Heart left ventricle (tissue), 16 donors: ENCODE data around the gene ALCAM. TPM values are rescaled to one million over a fixed set of nuclear protein-coding genes. Genes with fewer than 3 reads are reported as not detected.

Source experiments
- ATAC-seq, 4 donors: fragments of 200-7000 bp; cut with Tn5 transposase; one replicate each; pipeline ENCODE4 v1.9.1; 2020 to 2022; ENCODE audit warnings: moderate library complexity in 4 of 4, mild to moderate bottlenecking in 3 of 4, moderate number of reproducible peaks in 1 of 4
- DNase-seq, 5 donors: peaks; one replicate each; pipeline ENCODE4 v3.0.0-alpha.2; 2020
- H3K27ac ChIP-seq, 12 donors: fragments of 200-600 bp; sonication (generic) in 4 of 12; one replicate each; pipeline versions ENCODE4 v1.5.0 to v1.8.0; 2016 to 2022; ENCODE audit warnings: mild to moderate bottlenecking in 2 of 12
- H3K27me3 ChIP-seq, 9 donors: fragments of 200-600 bp; sonication (generic) in 2 of 9; one replicate each; pipeline versions ENCODE4 v1.5.1 to v1.8.0; 2016 to 2022; ENCODE audit warnings: mild to moderate bottlenecking in 3 of 9
- H3K36me3 ChIP-seq, 9 donors: fragments of 200-600 bp; sonication (generic) in 2 of 9; one replicate each; pipeline versions ENCODE4 v1.5.0 to v1.8.0; 2018 to 2022; ENCODE audit warnings: mild to moderate bottlenecking in 2 of 9
- H3K4me1 ChIP-seq, 12 donors: fragments of 200-600 bp; sonication (generic) in 4 of 12; one replicate each; pipeline versions ENCODE4 v1.5.0 to v1.8.0; 2016 to 2022; ENCODE audit warnings: mild to moderate bottlenecking in 3 of 12
- H3K4me3 ChIP-seq, 12 donors: fragments of 200-600 bp; sonication (generic) in 4 of 12; one replicate each; pipeline versions ENCODE4 v1.5.0 to v1.8.0; 2017 to 2022; ENCODE audit warnings: mild to moderate bottlenecking in 9 of 12, moderate library complexity in 4 of 12
- H3K9me3 ChIP-seq, 12 donors: fragments of 200-600 bp; sonication (generic) in 4 of 12; one replicate each; pipeline versions ENCODE4 v1.5.0 to v1.8.0; 2016 to 2022; ENCODE audit warnings: mild to moderate bottlenecking in 1 of 12
- CTCF ChIP-seq, 12 donors: fragments of 200-600 bp; sonication (generic) in 4 of 12; IDR thresholded peaks; one replicate each; pipeline versions ENCODE4 v1.5.0 to v1.8.0; 2018 to 2022; ENCODE audit warnings: antibody characterized with exemption in 12 of 12, mild to moderate bottlenecking in 5 of 12
- POLR2A ChIP-seq, 2 donors: fragments of 450-650 bp; IDR thresholded peaks; one replicate each; pipeline ENCODE4 v1.6.1; 2017; ENCODE audit warnings: antibody characterized with exemption in 2 of 2, mild to moderate bottlenecking in 2 of 2, moderate library complexity in 2 of 2
- WGBS, 4 donors: extraction: QIAGEN DNeasy Blood & Tissue Kit in 2 of 4; methylation state at CpG; one replicate each; pipeline versions ENCODE4 v1.1.5 to v1.1.7; 2013 to 2018; 5-methylcytosine and 5-hydroxymethylcytosine counted together
- intact Hi-C, 10 donors: fragments of 100-400 bp; cut with DNase I; formaldehyde crosslinking; loops; one replicate each; pipeline versions ENCODE4 v1.11.1 to v1.14.2; 2022
- polyA plus RNA-seq, 2 donors: library from polyadenylated mRNA; stranded (reverse); fragments of 200-250 nt; gene quantifications; one replicate each; pipeline ENCODE4 v1.2.3, GENCODE V29; 2013
- total RNA-seq, 9 donors: library from RNA; depleted of rRNA in 2 of 9; stranded (reverse); fragments of >200 nt in 2 of 9; fragmentation: NEBNext Ultra II Directional in 3 of 9; extraction: Animal tissue kit (Norgen Biotek cat#: 25700) in 3 of 9; gene quantifications; one replicate each; pipeline versions ENCODE4 v1.1.0 to v1.2.4, GENCODE V29; 2016 to 2023
- donor health status: ischemic (EF 13 %, LVEDD 7.1; RV severe dilation, severe dysfunction).
- donor health status: healthy with polysubstance abuse.
- donor health status: DM: no; HTN: yes; CAD: no.
- donor health status: DM: no; HTN: no; CAD: no.
- donor health status: ischemic (EF 25% LVEDD 6.9; RV normal size, moderate dysfunction).
- donor health status: ischemic (EF 25% LVEDD 5.7; RV mildly dilated, moderate dysfunction).
- donor health status: healthy.
- donor health status: DM: yes; HTN: yes; CAD: no.
- donor health status: ischemic (EF 35%, LVEDD 5.7; RV mildly dilated, moderate dysfunction).
- donor health status: nonischemic (EF 11% LVEDD 7.7; RV severe dilation, severe dysfunction).
- donor health status: DM: yes; HTN: yes; CAD: no.
- donor health status: PGD.
- donor health status: ischemic (EF 29% LVEDD 5.4; RV normal size, mild dysfunction).
- donor health status: nonischemic (EF 23%, LVEDD 6.1; RV moderate dilation, normal function).

ALCAM gene
- total and polyA plus RNA-seq, 11 donors = 0.91 to 19.9 (median 5.5) TPM

GRCh38 chr3:105615814-105616213 is 249.1 kb downstream of the ALCAM start:
- Histone ChIP-seq H3K4me3 (no peak overlapping the region), H3K27ac (no peak overlapping the region), H3K36me3 (no peaks in the 10 kb centered on the region), H3K4me1 (peaks cover 0 to 11% (median 0%) of the 10 kb centered on the region in 12 donors), H3K9me3 (no peaks in the 10 kb centered on the region), H3K27me3 (no peaks in the 10 kb centered on the region)
- WGBS, 4 donors = 87 to 93% (median 91%) methylated on average over 3 of the region's 3 CpGs
- intact Hi-C loops = no loop called here
- TF ChIP-seq CTCF (IDR thresholded peaks at IDR 0.05) = no peak
- no peak for TF ChIP-seq POLR2A (IDR thresholded peaks at IDR 0.05)
- ATAC-seq (no peak), DNase-seq (no peak)

- Histone ChIP-seq H3K27me3 (no peaks in the 10 kb centered on the region), H3K27ac (no peak overlapping the region), H3K4me1 (peaks cover 0 to 11% (median 0%) of the 10 kb centered on the region in 12 donors), H3K9me3 (no peaks in the 10 kb centered on the region), H3K36me3 (no peaks in the 10 kb centered on the region), H3K4me3 (no peak overlapping the region)
- 39 to 47% (median 44%) methylated on average over 5 of the region's 5 CpGs for WGBS, 4 donors
- no peak for TF ChIP-seq POLR2A (IDR thresholded peaks at IDR 0.05)
- TF ChIP-seq CTCF (IDR thresholded peaks at IDR 0.05) = no peak
- no peak for DNase-seq
- intact Hi-C loops = no loop called here
- no peak for ATAC-seq
Measured at GRCh38 chr3:105616374-105617121, 249.8 kb downstream of the ALCAM start.

GRCh38 chr3:105618556-105618955 is 251.8 kb downstream of the ALCAM start:
- TF ChIP-seq POLR2A (IDR thresholded peaks at IDR 0.05) = no peak
- TF ChIP-seq CTCF (IDR thresholded peaks at IDR 0.05) = no peak
- H3K4me3 ChIP-seq = no peak overlapping the region
- H3K4me1 ChIP-seq = peaks cover 0 to under 1% (median 0%) of the 10 kb centered on the region in 12 donors
- no peaks in the 10 kb centered on the region for H3K9me3 ChIP-seq
- ATAC-seq = no peak
- H3K27me3 ChIP-seq = no peaks in the 10 kb centered on the region
- H3K27ac ChIP-seq = no peak overlapping the region
- 69 to 81% (median 78%) methylated on average over 5 of the region's 5 CpGs for WGBS, 4 donors
- intact Hi-C loops = no loop called here
- DNase-seq = no peak
- H3K36me3 ChIP-seq = no peaks in the 10 kb centered on the region

- ATAC-seq = no peak
Measured at GRCh38 chr3:105619651-105620050, 252.9 kb downstream of the ALCAM start.

More at GRCh38 chr3:105619651-105620050, 252.9 kb downstream of the ALCAM start:
- H3K4me3 ChIP-seq = no peak overlapping the region
- H3K27me3 ChIP-seq = no peaks in the 10 kb centered on the region
- no peak for DNase-seq
- no peaks in the 10 kb centered on the region for H3K4me1 ChIP-seq
- intact Hi-C loops = no loop called here
- no peaks in the 10 kb centered on the region for H3K9me3 ChIP-seq
- TF ChIP-seq POLR2A (IDR thresholded peaks at IDR 0.05) (no peak), CTCF (IDR thresholded peaks at IDR 0.05) (no peak)
- no peaks in the 10 kb centered on the region for H3K36me3 ChIP-seq
- WGBS, 4 donors = 91 to 97% (median 92%) methylated on average over 2 of the region's 2 CpGs
- H3K27ac ChIP-seq = no peak overlapping the region
